ENCODE measurements around the gene ABCC9.
"Not testable (repeated sequence)": the region's sequence is repeated elsewhere in the genome, so short reads cannot be mapped to it uniquely, and the experiment has no call there.

Gene ABCC9

DNA sequence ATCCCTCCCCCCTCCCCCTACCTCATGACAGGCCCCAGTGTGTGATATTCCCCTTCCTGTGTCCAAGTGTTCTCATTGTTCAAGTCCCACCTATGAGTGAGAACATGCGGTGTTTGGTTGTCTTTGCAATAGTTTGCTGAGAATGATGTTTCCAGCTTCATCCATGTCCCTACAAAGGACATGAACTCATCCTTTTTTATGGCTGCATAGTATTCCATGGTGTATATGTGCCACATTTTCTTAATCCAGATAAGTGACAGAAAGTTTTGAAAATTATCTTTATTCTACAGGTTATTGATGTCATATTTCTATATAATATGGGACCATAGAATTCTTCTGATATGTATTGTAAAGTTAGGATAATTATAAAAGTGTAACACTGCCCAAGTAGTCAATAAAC is 11.3 kb downstream of the ABCC9 start:
- DNase-seq = not testable (repeated sequence)

DNA sequence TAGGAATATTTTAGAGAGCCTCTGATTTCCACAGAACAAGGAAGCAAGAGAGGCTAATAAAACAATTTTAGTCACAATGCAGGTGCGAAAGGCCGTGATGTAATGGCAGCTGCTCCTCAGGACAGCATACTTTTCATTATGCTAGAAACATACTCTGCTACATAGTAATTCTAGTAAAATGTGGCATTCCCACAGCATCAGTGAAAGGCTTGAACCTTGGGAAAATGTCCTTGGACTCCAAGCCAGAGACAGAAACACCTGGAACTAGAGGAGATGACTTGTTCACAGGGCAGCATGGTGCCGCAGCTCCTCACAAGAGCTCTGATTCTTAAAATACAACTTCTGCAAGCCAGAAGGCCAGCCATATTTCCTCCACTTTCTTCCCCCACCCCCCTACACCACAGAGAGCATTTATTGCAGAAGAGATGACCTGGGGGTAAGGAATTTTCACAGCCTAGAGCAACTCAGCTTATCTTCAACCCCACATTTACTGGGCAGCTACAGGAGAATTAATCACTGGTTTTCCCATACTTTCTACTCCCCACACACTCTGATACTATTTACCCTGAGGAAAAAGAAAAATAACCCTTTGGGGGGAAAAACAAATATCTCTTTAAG is 15.8 kb downstream of the ABCC9 start:
- DNase-seq = no peak

DNA sequence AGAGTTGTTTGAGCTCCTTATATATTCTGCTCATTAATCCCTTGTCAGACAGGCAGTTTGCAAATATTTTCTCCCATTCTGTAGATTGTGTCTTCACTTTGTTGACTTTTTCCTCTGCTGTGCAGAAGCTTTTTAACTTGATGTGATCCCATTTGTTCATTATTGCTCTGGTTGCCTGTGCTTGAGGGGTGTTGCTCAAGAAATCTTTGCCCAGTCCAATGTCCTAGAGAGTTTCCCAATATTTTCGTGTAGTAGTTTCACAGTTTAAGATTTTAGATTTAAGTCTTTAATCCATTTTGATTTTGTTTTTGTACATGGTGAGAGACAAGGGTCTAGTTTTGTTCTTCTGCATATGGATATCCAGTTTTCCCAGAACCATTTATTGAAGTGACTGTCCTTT is 19.8 kb downstream of the ABCC9 start:
- no peak for DNase-seq

DNA sequence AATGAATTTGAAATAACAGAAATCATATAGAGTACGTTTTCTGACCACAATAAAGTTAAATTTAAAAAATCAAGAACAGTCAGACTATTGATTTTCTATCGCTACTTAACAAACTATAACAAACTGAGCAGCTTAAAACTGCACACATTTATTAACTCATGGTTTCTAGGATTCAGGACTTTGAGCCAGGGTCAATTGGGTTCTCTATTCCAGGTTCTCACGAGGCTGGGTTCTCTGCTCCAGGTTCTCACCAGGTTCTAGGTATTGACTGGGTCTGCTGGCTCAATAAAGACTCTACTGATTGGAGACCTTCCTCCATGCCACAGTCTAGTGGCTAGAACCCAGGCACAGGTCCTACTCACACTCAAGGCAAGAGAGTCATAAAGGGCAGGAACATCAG is 22.8 kb downstream of the ABCC9 start:
- no peak for DNase-seq

DNA sequence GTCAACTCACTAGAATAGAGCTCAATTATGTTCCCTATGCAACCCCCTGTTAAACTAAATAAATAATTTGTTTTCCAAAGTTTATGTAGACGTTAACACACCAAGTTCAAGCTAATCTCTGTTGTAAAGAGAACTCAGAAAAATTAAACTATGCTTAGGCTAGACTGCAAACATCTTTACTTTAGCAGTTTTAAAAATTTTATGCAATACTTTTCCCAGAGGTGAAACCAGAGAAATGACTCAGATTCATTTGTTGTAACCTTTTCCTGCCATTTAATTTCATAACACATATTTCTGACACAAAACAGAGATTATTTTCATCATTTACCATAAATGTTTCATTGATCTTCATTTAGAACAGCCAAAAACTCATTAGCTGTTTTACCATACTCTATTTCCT is 27.4 kb downstream of the ABCC9 start:
- DNase-seq = no peak

DNA sequence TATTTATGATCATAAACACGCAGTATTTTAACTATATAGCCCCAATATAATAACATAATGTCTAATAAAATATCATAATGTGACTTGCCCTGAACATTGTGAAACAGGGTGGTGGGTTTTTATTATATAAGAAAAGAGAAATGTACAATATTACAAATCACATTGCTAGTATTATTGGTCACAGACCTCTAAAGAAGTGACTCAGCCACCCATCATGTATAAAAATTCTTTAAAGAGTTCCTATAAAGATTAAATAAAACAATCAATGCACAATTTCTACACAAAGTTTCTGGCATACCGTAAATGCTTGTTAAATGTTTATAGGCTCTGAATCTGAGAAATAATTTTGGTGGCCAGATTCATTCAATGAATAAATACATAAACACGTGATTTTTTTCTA is 28.9 kb downstream of the ABCC9 start:
- DNase-seq = no peak

DNA sequence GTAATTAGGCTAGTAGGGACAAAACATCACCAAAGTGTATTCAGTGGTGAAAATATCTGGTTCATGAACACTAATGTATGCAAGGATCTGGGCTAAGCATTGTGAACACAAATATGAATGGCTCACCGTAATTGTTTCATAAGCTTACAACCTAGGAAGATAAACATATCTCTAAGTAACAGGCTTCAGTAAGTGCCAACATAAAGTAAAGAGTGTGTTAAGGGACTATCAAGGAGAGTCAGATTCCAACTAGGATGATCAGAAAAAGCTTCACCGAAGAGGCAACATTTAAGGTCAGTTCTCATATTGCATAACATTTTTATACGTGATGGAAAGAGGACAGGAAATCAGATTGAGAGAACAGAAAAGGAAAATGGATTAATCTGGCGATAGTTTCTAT is 29.4 kb downstream of the ABCC9 start:
- DNase-seq = no peak

DNA sequence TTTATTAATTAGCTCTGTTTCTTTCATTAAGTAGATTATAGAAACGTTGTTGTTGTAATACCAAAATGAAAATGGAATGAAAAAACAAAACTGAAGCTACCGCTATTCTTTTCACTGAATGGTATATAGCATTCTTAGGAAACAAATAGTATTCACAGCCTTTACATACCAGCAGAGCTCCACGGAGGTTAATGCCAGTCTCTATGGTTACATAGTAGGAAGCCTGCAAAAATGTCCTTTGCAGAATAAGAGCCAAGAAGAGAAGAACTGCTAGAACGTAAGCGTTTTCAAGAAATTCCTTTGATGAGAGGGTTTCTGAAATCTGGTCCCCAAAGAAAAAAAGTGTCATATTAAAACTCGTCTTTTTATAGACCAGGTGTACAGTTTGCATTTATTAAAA is 30.6 kb downstream of the ABCC9 start:
- no peak for DNase-seq

DNA sequence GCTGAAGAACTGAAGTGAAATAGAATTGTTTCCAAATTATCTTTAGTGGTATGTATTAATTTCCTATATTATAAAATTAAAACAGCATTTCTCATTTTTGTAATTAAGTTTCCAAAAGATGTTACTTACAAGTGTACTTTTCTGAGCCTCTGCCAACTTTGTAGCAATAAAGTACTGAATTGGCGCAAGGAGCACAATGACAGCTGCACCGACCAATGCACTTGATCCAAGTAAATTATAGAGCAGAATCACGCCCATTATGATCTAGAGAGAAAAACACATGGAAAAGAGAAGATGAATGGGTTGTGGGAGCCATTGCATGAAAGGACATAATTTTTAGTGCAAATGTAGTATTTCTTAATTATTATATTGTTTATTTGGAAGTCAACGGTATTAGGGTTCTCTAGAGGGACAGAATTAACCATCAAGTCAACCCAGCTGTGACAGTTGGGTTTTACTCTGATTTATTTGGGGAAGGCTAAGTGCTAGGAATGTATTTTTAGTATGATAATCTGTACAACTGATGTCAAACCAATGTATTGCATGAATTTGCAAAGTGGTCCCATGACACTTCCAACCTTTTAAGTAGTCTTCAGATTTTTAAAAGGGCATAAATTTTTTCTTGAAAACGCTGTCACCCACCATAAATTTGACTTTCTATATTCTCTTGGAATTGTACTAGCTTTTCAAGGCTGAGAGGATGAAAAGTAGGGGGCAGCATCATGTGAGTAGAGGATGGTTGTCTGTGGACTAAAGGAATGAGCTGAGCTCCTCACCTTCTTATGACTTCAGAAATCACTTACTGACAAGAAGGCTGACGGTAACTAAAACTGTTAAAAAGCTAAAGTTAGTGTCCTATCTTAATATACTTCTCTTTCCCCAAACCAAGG is 33.0 kb downstream of the ABCC9 start:
- no peak for DNase-seq

DNA sequence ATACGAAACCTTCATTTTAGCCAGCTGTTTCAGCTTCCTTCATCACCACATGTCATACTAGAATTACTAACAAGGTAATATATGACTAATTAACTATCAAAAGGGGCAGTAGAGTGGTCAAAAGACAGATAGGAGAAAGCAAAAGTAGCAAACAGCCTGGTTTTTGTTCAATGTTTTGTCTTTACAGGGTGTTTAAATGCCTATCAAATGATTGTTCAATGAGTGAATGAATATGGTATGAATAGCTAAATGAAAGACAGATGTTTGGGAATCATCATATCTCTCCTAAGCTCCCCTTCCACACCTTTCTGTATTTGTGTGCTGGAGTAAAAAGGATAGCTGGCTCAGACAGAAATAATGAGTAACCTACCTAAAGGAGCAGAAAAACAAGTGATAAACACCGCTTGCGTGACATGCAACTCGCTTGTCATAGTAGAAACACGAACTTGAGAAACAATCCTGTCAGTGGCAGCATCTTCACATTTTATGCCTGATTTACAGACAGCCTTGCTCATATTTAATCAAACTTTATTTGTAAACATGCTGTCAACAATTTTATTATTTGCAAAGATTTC is 34.2 kb downstream of the ABCC9 start:
- no peak for DNase-seq

DNA sequence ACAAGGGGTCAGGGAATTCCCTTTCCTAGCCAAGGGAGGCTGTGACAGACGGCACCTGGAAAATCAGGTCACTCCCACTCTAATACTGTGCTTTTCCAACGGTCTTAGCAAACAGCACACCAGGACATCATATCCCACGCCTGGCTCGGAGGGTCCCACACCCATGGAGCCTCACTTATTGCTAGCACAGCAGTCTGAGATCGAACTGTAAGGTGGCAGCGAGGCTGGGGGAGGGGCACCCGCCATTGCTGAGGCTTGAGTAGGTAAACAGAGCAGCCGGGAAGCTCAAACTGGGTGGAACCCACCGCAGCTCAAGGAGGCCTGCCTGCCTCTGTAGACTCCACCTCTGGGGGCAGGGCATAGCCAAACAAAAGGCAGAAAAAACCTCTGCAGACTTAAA is 41.7 kb downstream of the ABCC9 start:
- not testable (repeated sequence) for DNase-seq

DNA sequence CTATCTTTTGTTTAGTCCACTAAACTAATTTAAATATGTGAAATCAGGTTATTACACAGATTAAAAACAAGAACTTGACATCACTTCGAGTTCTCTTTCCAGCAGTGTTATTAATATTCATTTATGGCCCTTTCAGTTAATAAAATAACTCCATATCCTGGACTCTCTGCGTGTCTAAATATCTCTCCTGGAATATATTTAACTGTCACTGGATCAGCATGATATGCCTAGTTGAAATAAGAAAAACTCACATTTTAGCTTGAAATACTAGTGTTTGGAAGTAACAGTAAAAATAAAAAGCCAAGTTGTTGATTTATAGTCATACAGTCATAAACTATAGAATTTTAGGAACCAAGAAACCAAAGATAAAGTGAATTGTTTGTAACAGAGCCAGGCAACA is 45.6 kb downstream of the ABCC9 start:
- no peak for DNase-seq

DNA sequence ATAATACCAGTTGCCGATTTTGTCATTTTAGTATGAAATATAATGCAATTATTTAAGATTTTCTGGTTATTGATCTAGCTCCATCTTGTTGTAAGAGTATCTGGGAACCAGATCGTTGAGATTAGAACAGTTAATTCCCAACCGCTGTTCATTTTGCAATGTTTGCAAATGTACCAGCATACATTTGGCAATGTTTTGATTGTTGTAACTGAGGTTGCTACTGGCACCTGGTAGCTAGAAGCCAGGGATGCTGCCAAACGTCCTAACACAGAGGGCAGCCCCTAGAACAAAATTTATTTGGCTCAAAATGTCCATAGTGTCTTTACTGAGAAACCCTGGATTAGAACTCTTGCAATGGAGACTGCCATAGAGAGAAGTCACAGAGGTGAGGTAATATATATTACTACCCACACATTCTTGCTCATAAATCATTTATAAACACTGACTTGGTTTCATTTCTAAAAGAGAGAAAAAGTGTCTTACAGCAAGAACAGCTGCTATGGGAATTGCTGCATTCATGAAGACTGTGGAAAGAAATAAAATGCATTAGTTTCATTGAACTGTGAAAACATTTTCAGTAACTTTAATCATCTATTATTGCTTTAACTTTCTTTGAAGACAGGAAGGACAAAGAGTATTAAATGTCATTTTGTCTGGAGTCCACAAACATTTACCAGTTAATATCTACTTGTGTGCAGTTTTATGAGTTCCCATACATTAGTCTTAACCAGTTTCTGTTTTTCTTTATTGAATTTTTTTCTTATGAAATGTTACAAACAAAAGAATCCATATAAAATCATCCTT is 46.2 kb downstream of the ABCC9 start:
- no peak for DNase-seq

DNA sequence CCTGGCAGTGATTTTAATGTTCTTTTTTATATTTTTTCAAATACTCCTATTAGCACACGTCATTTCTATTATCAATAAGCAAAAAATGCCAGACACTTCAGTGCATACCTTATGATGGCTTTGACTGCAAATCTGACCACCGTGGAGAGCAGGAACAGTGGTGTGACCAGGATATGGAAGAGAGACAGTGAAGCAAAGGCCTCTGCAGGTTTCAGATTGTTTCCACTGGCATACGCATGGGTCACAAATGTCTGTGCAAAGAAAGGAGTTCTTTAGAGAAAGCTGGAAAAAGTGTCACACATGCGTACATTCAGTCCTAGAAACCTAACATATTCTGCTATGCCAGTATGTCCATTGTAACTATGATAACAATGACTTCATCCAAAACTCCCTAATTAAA is 47.3 kb downstream of the ABCC9 start:
- DNase-seq = no peak

DNA sequence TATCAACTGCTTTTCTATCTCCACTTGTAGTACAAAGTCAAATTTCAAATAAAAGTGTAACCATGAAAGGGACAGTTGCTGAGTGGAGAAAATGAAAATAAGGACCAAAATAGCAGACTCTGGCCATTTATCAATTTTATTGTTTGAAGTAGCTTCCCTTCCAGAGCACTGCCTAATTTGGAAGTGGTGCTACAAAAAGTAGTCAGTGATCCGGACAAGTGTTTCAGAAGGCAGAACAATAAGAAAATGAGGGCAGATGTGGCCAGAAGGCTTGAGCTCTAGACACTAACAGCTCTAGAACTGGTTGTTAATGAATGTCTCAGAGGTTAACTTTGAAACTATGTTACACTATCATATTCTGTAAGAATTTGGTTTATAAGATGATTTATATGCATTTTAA is 48.9 kb downstream of the ABCC9 start:
- DNase-seq = no peak

DNA sequence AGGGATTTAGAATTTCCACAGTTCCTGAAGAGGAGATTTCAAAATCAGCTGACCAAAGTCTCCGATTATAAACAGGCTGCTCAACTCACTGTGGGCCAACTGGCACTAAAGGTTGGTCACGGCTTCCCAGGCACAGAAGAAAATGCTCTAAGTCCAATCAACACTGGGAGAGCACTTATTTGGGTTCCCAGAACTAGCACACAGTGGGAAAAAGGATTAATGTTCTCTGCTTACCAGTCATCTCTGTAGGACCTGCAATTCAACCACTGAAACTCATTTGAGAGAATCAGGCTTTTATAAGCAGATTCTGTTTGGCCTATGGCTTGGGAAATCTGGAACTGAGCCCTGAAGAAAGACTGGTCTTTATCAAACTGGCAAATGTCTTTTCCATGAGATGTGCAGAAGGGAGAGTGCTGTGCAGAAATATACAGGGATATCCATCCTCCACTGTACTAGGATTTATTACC is 49.4 kb downstream of the ABCC9 start:
- no peak for DNase-seq

DNA sequence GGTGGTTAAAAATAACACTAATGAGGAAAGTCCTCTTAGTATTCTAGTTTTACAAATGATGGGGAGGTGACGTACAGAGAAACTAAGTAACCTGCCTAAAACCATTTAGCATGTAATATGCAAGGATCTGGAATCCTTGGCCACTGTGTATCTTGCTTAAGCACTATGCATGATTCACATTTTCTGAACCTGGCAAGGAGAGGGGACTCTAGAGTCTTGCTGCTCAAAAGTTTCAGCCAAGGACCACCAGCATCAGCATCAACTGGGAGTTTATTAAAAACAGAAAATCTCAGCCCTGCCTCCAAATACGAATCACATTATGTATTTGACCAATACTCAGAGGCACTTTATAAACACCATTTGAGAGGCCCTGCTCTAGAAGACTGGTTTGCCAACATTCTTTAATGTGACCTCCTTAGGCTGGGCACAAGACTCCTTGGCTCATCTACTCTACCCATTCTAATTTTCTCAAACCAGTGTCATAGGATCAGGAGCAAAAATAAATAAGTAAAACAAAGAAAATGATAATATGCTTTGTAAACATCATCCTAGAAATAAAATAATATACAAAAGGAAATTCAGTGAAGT is 52.9 kb downstream of the ABCC9 start:
- no peak for DNase-seq

DNA sequence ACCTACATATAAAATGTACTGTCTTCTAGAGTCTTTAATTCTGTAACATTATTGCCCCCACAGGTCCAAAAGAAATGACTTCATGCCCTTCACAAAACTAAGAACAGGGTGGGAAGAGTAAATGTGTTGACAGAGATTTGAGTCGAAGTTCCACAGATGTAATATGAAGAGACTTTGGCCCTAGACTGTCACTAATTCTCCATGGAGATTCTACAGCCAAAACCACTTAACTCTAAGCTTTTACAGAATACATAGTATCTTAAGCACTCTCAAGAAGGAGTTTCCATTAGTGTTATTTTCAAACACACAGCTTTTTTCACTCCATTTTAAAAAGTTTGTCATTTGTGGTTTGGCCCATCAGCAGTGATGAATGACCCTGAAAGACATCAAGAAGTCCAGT is 56.3 kb downstream of the ABCC9 start:
- DNase-seq = no peak

DNA sequence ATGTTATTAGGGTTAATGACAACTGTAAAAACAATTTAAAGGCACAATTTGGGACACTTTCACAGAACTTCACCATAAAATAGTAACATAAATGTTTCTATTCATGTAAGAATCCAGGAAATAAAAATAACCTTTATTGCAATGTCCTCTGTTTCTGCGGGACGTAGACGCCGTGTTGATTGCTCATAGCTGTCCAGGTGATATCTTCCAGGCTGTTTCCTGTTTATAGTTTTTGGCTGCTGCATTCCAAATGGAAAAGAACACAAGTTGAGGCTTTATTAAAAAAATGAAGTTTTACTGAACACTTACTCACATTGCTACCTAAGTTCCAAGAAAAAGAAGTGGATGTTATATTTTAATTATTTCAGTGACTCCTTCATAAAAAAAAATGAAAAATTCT is 58.6 kb downstream of the ABCC9 start:
- no peak for DNase-seq

DNA sequence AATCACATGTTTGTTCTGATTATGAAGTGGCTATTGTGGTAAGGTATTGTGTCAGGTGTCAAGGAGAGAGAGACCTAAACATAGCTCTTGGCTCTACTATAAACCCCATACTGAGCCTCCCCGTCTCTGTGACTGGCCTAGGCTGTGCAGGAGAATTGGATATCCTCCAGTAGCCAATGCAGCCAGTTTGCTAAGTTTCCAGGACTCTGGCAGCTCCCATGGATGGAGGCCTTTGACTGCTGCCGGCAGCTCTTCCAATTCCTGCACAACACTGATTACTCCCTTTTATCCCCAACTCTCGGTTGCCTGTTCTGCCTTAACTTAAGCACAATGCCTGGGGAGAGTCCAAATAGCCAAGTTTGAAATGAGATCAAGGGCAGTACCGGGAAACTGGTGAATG is 59.3 kb downstream of the ABCC9 start:
- no peak for DNase-seq

DNA sequence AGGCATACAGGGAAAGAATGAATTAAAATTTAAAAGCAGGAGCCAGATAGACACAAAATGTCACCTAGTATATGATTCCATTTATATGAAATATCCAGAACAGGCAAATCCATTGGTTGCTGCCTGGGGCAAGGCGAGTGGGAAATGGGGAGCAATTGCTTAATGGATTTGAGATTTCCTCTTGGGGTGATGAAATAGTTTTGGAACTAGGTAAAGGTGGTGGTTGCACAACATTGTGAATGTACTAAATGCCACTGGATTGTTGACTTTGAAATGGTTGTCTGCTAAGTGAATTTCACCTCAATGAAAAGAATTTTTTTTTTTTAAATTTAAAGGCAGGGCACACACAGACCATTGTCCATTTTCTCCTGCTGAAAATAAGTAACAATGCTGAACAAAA is 61.9 kb downstream of the ABCC9 start:
- no peak for DNase-seq

DNA sequence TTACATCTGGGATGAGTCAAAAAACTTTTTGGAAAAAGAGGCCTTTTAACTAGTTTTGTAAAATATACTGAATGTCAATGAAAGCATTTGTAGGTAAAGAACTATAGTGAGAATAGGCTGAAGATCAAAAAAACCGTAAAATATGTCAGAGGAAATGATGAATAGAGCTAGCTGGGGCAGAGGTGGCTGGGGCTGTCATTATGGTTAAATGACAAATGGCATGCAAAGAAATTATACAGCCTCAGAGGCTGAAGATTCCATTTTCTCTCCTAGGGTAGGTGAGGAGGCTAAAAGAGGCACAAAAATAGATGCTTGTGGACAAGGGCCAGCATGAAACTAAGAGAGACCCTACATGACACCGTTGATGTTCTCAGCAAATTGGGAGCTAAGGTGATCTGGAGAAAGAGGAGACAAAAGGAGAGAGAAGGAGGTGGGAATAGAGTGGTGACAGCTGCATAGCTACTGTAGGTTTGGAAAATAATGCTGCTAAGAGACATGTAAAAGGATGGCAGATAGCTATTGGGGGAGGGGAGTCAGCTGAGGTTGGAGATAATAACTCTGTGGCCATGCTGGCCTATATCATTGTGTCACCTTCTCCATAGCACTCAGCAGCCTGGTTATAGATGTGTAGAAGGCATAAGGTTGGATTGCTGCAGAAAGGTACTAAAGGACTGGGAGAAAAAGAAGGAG is 63.8 kb downstream of the ABCC9 start:
- DNase-seq = no peak

All from activated T-cell treated with anti-CD3 and anti-CD28 coated beads, Interleukin-2, amount 50 U/mL, for 48 hours (primary cell).